OCI-LY3 (cell line): ENCODE measurements around the gene ACOT2.
"Not testable (repeated sequence)": the region's sequence is repeated elsewhere in the genome, so short reads cannot be mapped to it uniquely, and the experiment has no call there.

Source experiments
- H2AFZ ChIP-seq: fragments of 200-600, 300-600 bp; shearing (Covaris generic); 2 replicates; pipeline ENCODE4 v1.6.0; 2014; ENCODE audit warnings: antibody characterized with exemption, low read depth, low read length
- H3K27ac ChIP-seq: fragments of 200-600, 300-600 bp; sonication (generic); 2 replicates; pipeline ENCODE4 v1.5.1; 2014; ENCODE audit warnings: mild to moderate bottlenecking, low read length, moderate library complexity, mixed read lengths
- H3K27me3 ChIP-seq: fragments of 200-600, 300-600 bp; sonication (generic); 2 replicates; pipeline ENCODE4 v1.6.1; 2014; ENCODE audit warnings: low read depth, low read length, mixed read lengths
- H3K36me3 ChIP-seq: fragments of 200-600, 300-600 bp; sonication (generic); replicated peaks from 2 replicates; pipeline ENCODE3; 2014; ENCODE audit warnings: low read depth, low read length, mixed read lengths
- H3K4me1 ChIP-seq: fragments of 300-600, 200-600 bp; sonication (generic); 2 replicates; pipeline ENCODE4 v1.6.1; 2014; ENCODE audit warnings: low read length, mixed read lengths
- H3K4me2 ChIP-seq: fragments of 200-600, 300-600 bp; sonication (generic); 2 replicates; pipeline ENCODE4 v1.6.1; 2014; ENCODE audit warnings: low read length, mixed read lengths
- H3K4me3 ChIP-seq: fragments of 300-600, 200-600 bp; sonication (generic); 2 replicates; pipeline ENCODE4 v1.5.1; 2014; ENCODE audit warnings: antibody characterized with exemption, mild to moderate bottlenecking, low read length, moderate library complexity
- H3K79me2 ChIP-seq: fragments of 300-600, 200-600 bp; shearing (Covaris generic); 2 replicates; pipeline ENCODE4 v1.6.1; 2014; ENCODE audit warnings: mild to moderate bottlenecking, low read length, mixed read lengths
- H3K9ac ChIP-seq: fragments of 300-600, 200-600 bp; shearing (Covaris generic); 2 replicates; pipeline ENCODE4 v1.6.0; 2014; ENCODE audit warnings: mild to moderate bottlenecking, low read length, moderate library complexity
- H3K9me3 ChIP-seq: fragments of 200-600, 300-600 bp; shearing (Covaris generic); 2 replicates; pipeline ENCODE4 v1.6.1; 2014; ENCODE audit warnings: low read length, mixed read lengths; ENCODE audit not compliant: insufficient read depth
- H4K20me1 ChIP-seq: fragments of 200-600, 300-600 bp; sonication (generic); 2 replicates; pipeline ENCODE4 v1.6.1; 2016; ENCODE audit warnings: low read length, mixed read lengths; ENCODE audit not compliant: insufficient read depth
- CTCF ChIP-seq: fragments of 200-600, 300-600 bp; sonication (generic); IDR thresholded peaks from 2 replicates; pipeline ENCODE4 v1.5.1; 2014; ENCODE audit warnings: antibody characterized with exemption, low read length, low read depth
- EZH2phosphoT487 ChIP-seq: fragments of 200-600 bp; shearing (Covaris generic); IDR thresholded peaks from 2 replicates; pipeline ENCODE4 v1.6.1; 2018; ENCODE audit warnings: antibody characterized with exemption, mixed run types, low read depth

The ACOT2 gene

GRCh38 chr14:73576391-73576790 lies 7.4 kb downstream of the ACOT2 start:
- Histone ChIP-seq H4K20me1 (peaks cover under 1% of the 10 kb centered on the region; the same call in 1 of the 2 replicates), H3K4me1 (peaks cover 15% of the 10 kb centered on the region), H2AFZ (no peak overlapping the region), H3K27ac (no peak overlapping the region), H3K36me3 (peaks cover 3% of the 10 kb centered on the region), H3K79me2 (no peaks in the 10 kb centered on the region), H3K4me3 (no peak overlapping the region), H3K9me3 (no peaks in the 10 kb centered on the region), H3K27me3 (no peaks in the 10 kb centered on the region), H3K9ac (no peak overlapping the region), H3K4me2 (no peak overlapping the region)
- no peak for TF ChIP-seq EZH2phosphoT487
- no peak for TF ChIP-seq CTCF

GRCh38 chr14:73577214-73577613 lies 8.2 kb downstream of the ACOT2 start:
- peaks cover 11% of the 10 kb centered on the region for H3K4me1 ChIP-seq
- not testable (repeated sequence) for H2AFZ ChIP-seq, H3K4me2 ChIP-seq, H3K9ac ChIP-seq, H4K20me1 ChIP-seq, H3K79me2 ChIP-seq, H3K9me3 ChIP-seq, H3K36me3 ChIP-seq, H3K4me3 ChIP-seq, H3K27me3 ChIP-seq, H3K27ac ChIP-seq

- H2AFZ ChIP-seq, H3K79me2 ChIP-seq, H3K9ac ChIP-seq, H3K36me3 ChIP-seq, H3K4me3 ChIP-seq, H3K27ac ChIP-seq, H3K4me2 ChIP-seq, H3K9me3 ChIP-seq, H4K20me1 ChIP-seq, H3K27me3 ChIP-seq, H3K4me1 ChIP-seq: not testable (repeated sequence)
Measured at GRCh38 chr14:73582102-73582979, 13.3 kb downstream of the ACOT2 start.

GRCh38 chr14:73588695-73589094 lies 19.7 kb downstream of the ACOT2 start:
- TF ChIP-seq EZH2phosphoT487 = no peak
- TF ChIP-seq CTCF = no peak
- no peaks in the 10 kb centered on the region for H4K20me1 ChIP-seq
- no peak overlapping the region for H3K4me3 ChIP-seq
- H2AFZ ChIP-seq = no peak overlapping the region
- no peaks in the 10 kb centered on the region for H3K9me3 ChIP-seq
- H3K36me3 ChIP-seq = no peaks in the 10 kb centered on the region
- no peaks in the 10 kb centered on the region; the same call in 1 of the 2 replicates for H3K27me3 ChIP-seq
- no peak overlapping the region for H3K27ac ChIP-seq
- no peak overlapping the region for H3K4me2 ChIP-seq
- H3K9ac ChIP-seq = no peak overlapping the region
- no peaks in the 10 kb centered on the region for H3K79me2 ChIP-seq
- peaks cover 2% of the 10 kb centered on the region; the same call in 1 of the 2 replicates for H3K4me1 ChIP-seq

- Histone ChIP-seq H3K4me2 (no peak overlapping the region), H3K9ac (no peak overlapping the region)
- no peak for TF ChIP-seq EZH2phosphoT487
- no peak for TF ChIP-seq CTCF
Measured at GRCh38 chr14:73589116-73589515, 20.1 kb downstream of the ACOT2 start.

GRCh38 chr14:73590673-73591004 lies 21.6 kb downstream of the ACOT2 start:
- H3K36me3 ChIP-seq, H3K27ac ChIP-seq, H3K4me2 ChIP-seq, H3K9me3 ChIP-seq, H3K79me2 ChIP-seq, H3K9ac ChIP-seq, H3K4me3 ChIP-seq, H2AFZ ChIP-seq, H3K27me3 ChIP-seq, H4K20me1 ChIP-seq, H3K4me1 ChIP-seq: not testable (repeated sequence)

More at GRCh38 chr14:73589116-73589515, 20.1 kb downstream of the ACOT2 start:
- no peak overlapping the region for H3K4me3 ChIP-seq
- H3K27me3 ChIP-seq = no peaks in the 10 kb centered on the region; the same call in 1 of the 2 replicates
- no peaks in the 10 kb centered on the region for H3K36me3 ChIP-seq
- no peaks in the 10 kb centered on the region for H3K9me3 ChIP-seq
- H2AFZ ChIP-seq = no peak overlapping the region
- no peak overlapping the region for H3K27ac ChIP-seq
- H4K20me1 ChIP-seq = no peaks in the 10 kb centered on the region
- peaks cover 3% of the 10 kb centered on the region; the same call in 1 of the 2 replicates for H3K4me1 ChIP-seq
- H3K79me2 ChIP-seq = no peaks in the 10 kb centered on the region
